Prostate gland (tissue), 2 donors: ENCODE results near the gene CCNF. TPM values are rescaled to one million over a fixed set of nuclear protein-coding genes. Genes with fewer than 3 reads are reported as not detected.

Source experiments
- DNase-seq: peaks from one replicate; pipeline ENCODE4 v3.0.0-alpha.2; 2019; ENCODE audit warnings: low spot score
- H3K27ac ChIP-seq, 2 donors: fragments of 200-600 bp; sonication (generic); 2 replicates each; pipeline ENCODE4 v1.5.1; 2017 to 2019
- H3K27me3 ChIP-seq: fragments of 200-600 bp; sonication (generic); replicated peaks from 2 replicates; pipeline ENCODE4 v1.5.1; 2019; ENCODE audit not compliant: insufficient read depth
- H3K36me3 ChIP-seq, 2 donors: fragments of 200-600 bp; sonication (generic); 1 replicate in 1 of 2; 2 replicates in 1 of 2; pipeline versions ENCODE4 v1.5.1 to v1.8.1; 2017 to 2019
- H3K4me1 ChIP-seq: fragments of 200-600 bp; sonication (generic); replicated peaks from 2 replicates; pipeline ENCODE4 v1.5.1; 2019
- H3K4me3 ChIP-seq, 2 donors: fragments of 200-600 bp; sonication (generic); 2 replicates each; pipeline ENCODE4 v1.5.1; 2017 to 2019
- H3K9me3 ChIP-seq: fragments of 200-600 bp; sonication (generic); 2 replicates; pipeline ENCODE4 v1.5.1; 2017
- POLR2A ChIP-seq: fragments of 450-650 bp; IDR thresholded peaks from one replicate; pipeline ENCODE4 v1.6.1; 2016; ENCODE audit warnings: antibody characterized with exemption, mild to moderate bottlenecking
- POLR2AphosphoS5 ChIP-seq: sonication (generic); formaldehyde crosslinking; IDR thresholded peaks from one replicate; pipeline ENCODE4 v1.6.1; 2017; ENCODE audit warnings: antibody characterized with exemption
- WGBS: methylation state at CpG from one replicate; pipeline ENCODE4 v1.1.5; 2018; 5-methylcytosine and 5-hydroxymethylcytosine counted together
- intact Hi-C: fragments of 100-400 bp; cut with DNase I; formaldehyde crosslinking; loops from one replicate; pipeline ENCODE4 v1.14.2; 2022
- total RNA-seq, 2 donors: library from RNA; depleted of rRNA; stranded (reverse); fragments of >200 nt; gene quantifications; one replicate each; pipeline ENCODE4 v1.1.0, GENCODE V29; 2016
- TF ChIP-seq, protein P1 (sequence below), 4 experiments: fragments of 200-600 bp in 2 of 4; fragments of 450-650 bp in 2 of 4; sonication (generic) in 2 of 4; IDR thresholded peaks; 1 replicate in 3 of 4; 2 replicates in 1 of 4; pipeline ENCODE4 v1.5.1; 2016 to 2019; ENCODE audit warnings: antibody characterized with exemption in 4 of 4, mild to moderate bottlenecking in 2 of 4, moderate library complexity in 2 of 4

Gene CCNF
- total RNA-seq, 2 donors from 2014 or later, result 7.3 to 8.0 TPM

DNA sequence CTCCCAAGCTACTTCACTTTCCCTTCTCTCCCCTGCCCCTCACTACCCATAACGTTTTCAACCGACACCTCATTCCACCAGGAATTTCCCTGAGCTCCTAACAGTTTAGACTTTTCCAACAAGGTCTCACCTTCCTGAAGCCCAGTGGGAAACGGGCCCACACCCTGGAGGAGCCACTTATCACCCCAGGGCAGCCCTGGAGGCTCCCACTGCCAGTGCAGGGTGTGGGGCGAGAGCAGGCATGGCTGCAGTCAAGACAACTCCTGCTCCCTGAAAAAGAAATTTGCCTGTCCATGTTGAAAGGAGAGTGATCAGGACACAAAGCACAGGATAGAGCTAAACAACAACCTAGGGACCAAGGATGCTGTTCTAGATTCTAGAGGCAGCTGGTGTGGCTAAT lies 1.7 kb upstream of the CCNF start:
- H3K4me3 ChIP-seq, result no peak overlapping the region
- intact Hi-C loops, result loop anchor here (5.0 kb wide), 2 partner anchors 70 to 90 kb away; no protein-coding TSS in a partner anchor
- H3K36me3 ChIP-seq, result no peaks in the 10 kb centered on the region
- TF ChIP-seq, protein P1, sequence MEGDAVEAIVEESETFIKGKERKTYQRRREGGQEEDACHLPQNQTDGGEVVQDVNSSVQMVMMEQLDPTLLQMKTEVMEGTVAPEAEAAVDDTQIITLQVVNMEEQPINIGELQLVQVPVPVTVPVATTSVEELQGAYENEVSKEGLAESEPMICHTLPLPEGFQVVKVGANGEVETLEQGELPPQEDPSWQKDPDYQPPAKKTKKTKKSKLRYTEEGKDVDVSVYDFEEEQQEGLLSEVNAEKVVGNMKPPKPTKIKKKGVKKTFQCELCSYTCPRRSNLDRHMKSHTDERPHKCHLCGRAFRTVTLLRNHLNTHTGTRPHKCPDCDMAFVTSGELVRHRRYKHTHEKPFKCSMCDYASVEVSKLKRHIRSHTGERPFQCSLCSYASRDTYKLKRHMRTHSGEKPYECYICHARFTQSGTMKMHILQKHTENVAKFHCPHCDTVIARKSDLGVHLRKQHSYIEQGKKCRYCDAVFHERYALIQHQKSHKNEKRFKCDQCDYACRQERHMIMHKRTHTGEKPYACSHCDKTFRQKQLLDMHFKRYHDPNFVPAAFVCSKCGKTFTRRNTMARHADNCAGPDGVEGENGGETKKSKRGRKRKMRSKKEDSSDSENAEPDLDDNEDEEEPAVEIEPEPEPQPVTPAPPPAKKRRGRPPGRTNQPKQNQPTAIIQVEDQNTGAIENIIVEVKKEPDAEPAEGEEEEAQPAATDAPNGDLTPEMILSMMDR (IDR thresholded peaks at IDR 0.05), result no peak
- no peak for TF ChIP-seq POLR2AphosphoS5
- no peak for TF ChIP-seq POLR2A
- 87% methylated on average over 4 of the region's 4 CpGs for WGBS
- no peaks in the 10 kb centered on the region for H3K4me1 ChIP-seq
- H3K27me3 ChIP-seq, result no peaks in the 10 kb centered on the region
- H3K27ac ChIP-seq, result no peak overlapping the region
- no peak for DNase-seq
- no peaks in the 10 kb centered on the region for H3K9me3 ChIP-seq

DNA sequence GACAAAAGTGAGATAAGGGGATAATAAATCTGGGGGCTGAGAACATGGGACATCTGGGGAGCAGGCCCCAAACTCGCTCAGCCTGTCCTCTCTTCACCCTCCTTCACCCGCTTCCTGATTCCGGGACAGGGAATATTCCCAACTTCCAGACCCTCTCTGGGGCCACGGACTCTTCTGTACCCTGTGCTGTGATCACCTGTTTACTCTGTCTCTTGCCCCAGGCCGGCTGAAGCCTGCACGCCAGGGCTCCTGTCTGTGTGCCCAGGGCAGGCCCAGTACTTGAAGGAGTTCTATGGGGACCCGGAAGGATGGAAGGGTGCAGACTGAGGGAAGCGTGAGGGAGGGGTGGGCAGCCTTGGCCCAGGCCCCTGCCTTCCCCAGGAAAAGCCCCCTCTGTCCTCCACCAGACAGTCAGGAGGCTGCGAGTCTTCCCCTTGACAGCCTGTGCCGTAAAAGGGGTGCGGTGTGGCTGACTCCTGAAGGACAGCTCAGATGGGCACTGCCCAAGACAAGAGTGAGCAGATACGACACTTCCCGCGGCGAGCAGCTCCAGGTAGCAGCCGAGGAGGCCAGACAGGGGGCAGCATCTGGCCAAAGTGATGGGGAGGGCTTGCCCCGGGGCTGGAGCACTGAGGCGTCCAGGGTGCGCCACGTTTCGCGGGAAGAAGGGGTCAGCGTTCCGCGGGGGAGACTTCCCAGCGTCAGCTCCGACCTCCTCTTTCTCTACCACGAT lies 1.0 kb upstream of the CCNF start:
- Histone ChIP-seq H3K27ac (peak overlapping the region; percentile 65), H3K4me1 (no peaks in the 10 kb centered on the region), H3K4me3 (peak overlapping the region; percentile 75 to 91), H3K9me3 (no peaks in the 10 kb centered on the region), H3K27me3 (no peaks in the 10 kb centered on the region), H3K36me3 (no peaks in the 10 kb centered on the region)
- intact Hi-C loops, result loop anchor here (5.0 kb wide), 2 partner anchors 69 to 91 kb away; no protein-coding TSS in a partner anchor
- DNase-seq, result peak; percentile 16
- WGBS, result 33% methylated on average over 28 of the region's 28 CpGs
- TF ChIP-seq POLR2A (no peak), POLR2AphosphoS5 (no peak)
- TF ChIP-seq, protein P1 (IDR thresholded peaks at IDR 0.05), result peak in 2 of 4 experiments; percentile 35 to 56

DNA sequence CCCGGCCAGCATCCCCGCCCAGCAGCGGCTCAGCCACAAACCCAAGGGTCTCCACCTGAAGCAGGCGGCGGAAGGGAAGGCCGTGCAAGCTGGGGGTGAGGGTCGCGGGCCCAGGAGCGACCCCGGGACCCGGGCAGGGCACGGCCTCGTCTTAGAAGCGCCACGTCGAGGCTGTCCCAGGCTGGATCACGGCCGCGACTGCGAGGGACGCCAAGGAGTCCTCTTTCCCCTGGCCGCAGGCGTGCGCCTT lies 538 bp upstream of the CCNF start:
- H3K36me3 ChIP-seq, result no peaks in the 10 kb centered on the region
- H3K9me3 ChIP-seq, result no peaks in the 10 kb centered on the region
- 0% methylated on average over 22 of the region's 24 CpGs for WGBS
- no peaks in the 10 kb centered on the region for H3K27me3 ChIP-seq
- peak overlapping the region; percentile 65 for H3K27ac ChIP-seq
- no peak for DNase-seq
- H3K4me3 ChIP-seq, result peak overlapping the region; percentile 75 to 91
- intact Hi-C loops, result loop anchor here (5.0 kb wide), 2 partner anchors 69 to 91 kb away; no protein-coding TSS in a partner anchor
- TF ChIP-seq, protein P1 (IDR thresholded peaks at IDR 0.05), result no peak
- no peak for TF ChIP-seq POLR2AphosphoS5
- no peaks in the 10 kb centered on the region for H3K4me1 ChIP-seq

DNA sequence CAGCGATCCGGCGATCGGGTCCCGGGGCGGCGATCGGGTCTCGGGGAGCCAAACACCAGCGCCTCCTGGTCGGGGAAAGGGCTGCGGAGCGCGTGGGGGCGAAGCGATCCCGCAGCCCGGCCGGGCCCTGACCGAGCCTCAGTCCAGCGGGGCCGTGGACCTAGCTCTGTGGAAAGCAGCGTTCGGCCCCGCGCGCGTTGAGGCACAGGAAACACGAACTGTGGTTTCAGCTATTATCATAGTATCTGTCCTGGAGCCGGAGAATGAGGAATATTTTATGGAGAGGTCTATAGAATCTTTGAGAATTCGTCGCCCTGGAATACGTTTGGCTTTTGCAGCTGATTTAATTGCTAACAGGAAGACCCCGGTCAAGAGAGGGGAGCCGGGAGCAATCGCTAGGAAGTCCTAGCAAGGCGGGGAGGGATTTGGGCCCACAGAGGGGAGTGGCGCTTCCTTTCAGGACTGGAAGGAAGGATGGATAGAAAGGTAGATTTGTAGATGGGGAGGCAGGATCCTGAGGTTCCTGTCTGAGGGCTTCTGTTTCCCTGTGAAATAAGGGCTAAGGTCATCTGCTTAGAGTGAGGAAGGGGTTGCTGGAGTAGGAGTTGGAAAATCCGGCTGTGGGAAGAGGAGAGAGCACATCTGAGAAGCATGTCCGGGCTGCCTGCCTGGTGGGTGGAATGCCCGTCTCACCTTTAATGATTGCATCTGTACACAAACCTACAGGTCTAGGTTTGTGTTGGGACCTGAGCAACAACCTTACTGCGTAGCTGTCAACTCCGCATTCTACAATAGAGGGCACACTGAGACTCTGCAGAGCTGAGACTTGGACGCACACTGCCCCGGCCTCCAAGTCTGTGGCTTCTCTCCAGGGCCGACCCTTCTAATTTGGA lies 770 bp downstream of the CCNF start:
- H3K4me3 ChIP-seq, result peak overlapping the region; percentile 75 to 91
- H3K36me3 ChIP-seq, result no peaks in the 10 kb centered on the region
- intact Hi-C loops, result loop anchor here (5.0 kb wide), 2 partner anchors 67 to 93 kb away; no protein-coding TSS in a partner anchor
- no peaks in the 10 kb centered on the region for H3K4me1 ChIP-seq
- TF ChIP-seq, protein P1 (IDR thresholded peaks at IDR 0.05), result peak in 2 of 4 experiments; percentile 58 to 61
- TF ChIP-seq POLR2AphosphoS5, result peak; percentile 66
- peak; percentile 40 for TF ChIP-seq POLR2A
- WGBS, result 4% methylated on average over 30 of the region's 46 CpGs
- H3K27ac ChIP-seq, result peak overlapping the region; percentile 65 to 82
- DNase-seq, result peak; percentile 55
- H3K27me3 ChIP-seq, result no peaks in the 10 kb centered on the region
- no peaks in the 10 kb centered on the region for H3K9me3 ChIP-seq
